ENCODE measurements around the gene ADGRA1.

The ADGRA1 gene

DNA sequence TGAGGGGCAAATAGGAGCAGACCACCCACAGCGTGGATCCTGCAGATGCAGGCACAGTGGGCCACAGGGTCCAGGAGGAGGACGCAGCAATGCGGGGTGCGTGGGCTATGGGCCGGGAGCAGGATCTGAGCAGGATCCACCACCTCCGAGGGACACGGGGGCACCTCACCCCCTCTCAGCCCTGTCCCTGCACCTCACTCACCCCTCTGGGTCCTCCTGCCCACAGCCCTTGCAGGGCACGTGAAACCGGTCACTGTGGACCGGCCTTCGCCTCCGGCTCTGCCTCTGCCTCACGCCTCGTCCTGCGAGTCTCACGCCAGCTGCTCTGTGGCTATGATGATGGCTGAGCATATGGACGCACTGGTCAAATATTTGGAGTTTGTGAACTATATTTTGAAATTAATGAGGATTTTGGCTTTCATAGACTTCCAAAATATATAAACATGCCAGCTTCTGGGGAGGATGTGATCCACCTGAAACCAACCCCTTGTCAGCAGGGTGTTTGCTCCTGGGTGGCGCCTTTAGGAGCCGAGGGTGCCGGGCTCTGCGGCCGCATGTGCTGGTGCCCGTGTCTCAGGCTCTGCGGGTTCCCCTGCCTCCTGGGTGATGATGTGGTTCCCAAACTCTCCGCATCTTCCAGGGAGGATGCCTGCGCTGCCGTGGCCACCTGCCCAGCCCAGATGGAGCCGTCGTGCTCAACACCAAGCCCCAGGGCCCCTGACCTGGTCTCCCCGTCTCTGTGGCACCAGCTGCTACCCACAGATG lies 11.3 kb upstream of the ADGRA1 start:
- DNase-seq (ENCODE audit: low read depth), result no peak

DNA sequence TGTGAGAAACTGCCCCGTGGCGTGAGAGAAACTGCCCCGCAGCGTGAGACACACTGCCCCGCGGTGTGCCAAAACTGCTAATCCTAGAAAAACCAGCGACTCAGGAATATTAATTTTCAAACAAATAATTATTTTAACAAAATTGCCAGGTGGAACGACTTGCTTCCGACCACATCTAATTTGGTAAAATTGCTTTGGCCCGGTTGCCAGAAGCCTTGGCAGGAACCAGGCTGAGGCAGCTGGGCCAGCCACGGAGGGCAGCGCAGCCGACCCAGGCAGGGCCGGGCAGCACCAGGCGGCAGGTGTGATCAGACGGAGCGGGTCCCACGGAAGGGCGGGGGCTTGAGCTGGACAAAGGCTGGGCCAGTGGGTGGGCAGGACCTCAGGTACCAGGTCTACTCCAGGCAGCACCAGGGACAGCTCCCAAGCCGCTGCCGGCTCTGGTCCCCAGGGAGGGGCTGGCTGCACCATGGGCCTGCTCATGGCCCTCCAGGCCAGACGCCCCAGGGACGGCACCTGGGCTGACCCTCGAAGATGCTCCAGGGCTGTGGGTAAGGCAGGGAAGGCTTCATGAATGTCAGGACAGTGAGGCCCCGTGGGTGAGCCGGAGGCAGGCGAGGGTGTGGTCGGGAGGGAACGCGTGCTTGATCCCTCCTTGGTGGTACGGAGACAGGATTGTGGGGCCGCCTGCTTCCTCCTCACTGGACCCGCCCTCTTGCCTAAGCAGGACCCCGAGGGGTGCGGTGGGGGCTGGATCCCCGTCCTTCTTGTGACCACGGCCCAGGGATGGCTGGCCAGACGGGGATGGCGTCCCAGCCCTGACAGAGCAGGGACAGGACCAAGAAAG lies 7.7 kb upstream of the ADGRA1 start:
- no peak for DNase-seq (ENCODE audit: low read depth)

DNA sequence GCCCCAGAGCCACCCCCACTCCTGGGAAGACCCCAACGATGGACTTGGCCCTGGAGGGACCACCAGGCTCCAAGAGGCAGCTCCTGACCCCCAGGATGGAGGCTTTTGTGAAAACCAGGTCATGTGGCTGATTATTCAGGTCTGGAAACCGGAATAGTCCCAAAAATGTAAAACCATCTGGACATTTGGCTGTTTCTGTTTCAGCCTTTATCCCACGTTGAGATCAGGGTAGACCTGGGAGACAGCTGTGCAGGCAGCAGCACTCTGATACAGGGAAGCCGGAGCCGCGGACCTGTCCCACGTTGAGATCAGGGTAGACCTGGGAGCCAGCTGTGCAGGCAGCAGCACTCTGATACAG lies 7.1 kb upstream of the ADGRA1 start:
- no peak for DNase-seq (ENCODE audit: low read depth)

DNA sequence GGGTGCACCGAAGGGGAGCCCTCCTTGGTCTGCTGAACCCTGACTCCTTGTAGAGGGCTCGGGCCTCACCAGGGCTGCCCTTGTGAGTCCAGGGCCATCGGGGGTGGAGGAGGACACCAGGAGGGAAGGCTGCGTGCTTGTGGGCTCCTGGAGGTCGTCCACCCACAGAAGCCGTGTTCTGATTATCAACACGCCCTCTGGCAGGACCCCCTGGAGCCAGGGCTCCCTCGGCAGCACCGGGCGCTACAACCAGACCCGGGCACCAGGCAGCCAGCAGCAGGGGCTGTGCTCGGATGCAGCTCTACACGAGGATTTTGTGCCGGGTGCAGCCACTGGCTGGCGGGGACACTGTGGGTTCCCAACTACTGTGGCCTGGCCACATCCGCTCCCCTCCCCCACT lies 6.1 kb upstream of the ADGRA1 start:
- DNase-seq (ENCODE audit: low read depth), result no peak

DNA sequence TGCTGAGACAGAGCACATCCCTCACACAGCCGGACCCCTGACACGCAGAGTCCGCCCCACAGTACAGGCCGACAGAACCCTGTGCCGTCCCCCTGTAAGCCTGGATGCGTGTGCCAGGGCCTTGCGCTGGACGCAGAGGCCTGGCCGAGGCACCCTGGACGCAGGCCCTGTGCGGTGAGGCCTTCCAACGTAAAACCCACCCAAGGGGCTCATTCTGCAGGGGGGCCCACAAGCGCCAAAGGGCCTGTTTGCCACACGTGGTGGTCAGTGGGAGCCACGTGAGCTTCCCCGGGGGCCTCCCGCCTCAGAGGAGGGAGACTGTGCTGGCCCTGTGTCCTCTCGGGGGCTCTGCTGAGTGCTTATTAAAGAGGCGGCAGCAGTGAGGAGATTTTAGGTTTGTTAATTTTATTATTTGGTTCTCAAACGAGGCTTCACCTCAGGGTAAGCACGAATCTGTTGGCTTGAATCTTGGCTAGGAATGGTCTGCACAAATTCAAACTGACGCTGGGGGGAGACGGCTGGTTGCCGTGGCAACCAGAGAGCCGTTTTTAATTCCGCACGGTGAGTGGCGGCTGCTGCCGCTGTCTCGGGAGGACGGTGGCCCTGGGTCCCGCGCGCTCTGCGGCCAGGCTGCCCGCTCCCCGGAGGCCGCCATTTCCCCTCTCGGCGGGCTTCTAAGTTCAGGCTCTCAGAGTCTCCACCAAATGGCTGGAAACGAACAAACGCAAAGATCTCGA lies 4.9 kb upstream of the ADGRA1 start:
- no peak for DNase-seq (ENCODE audit: low read depth)

DNA sequence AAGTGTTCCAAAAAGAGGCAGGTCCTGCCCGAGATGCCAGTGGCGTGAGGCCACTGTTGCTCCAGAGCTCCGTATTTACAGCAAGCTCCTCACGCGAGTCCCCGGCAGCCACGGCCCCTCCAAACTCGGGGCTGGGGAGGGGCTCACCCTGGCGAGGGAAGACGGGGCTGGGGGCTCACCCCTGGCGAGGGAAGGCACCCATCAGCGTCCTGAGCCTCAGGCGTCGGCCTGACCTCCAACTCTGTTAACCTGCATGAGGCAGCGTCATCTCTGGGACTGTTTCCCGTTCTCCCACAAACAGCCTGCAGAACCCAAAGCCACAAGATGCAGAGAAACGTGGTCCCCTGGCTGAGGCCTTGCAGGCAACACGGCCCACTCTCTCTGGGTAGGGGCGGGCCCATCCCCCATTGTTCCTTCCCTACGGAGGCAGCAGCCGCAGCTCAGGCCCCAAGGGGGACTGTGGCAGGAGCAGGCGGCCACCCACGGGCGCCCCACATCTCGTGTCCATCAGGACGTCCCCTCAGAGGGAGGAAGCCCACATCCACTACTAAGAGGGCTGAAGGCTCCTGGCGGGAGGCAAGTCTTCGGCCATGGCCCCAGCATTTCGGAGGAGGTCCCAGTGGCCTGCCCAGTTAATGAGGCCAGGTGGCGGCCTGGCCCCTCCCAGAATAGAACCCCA lies 4.2 kb upstream of the ADGRA1 start:
- DNase-seq (ENCODE audit: low read depth), result no peak

DNA sequence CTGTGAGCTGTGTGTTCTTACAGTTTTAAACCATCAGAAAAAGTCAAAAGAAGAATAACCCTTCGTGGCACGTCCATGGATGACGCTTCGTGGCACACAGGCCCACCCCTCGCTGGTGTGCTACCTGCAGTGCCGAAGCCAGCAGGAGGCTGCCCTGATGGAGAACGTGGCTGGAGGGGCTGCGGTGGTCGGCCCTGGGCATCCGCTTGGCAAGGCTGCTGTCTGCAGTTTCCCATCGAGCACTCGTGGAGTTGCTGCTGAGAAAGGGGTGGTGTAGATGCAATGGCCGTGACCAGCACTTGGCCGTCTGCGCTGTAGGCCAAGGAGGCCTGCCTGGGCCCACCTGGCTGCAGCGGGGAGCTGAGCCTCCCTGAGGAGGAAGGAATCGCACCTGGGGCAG lies 3.2 kb upstream of the ADGRA1 start:
- DNase-seq (ENCODE audit: low read depth), result no peak

DNA sequence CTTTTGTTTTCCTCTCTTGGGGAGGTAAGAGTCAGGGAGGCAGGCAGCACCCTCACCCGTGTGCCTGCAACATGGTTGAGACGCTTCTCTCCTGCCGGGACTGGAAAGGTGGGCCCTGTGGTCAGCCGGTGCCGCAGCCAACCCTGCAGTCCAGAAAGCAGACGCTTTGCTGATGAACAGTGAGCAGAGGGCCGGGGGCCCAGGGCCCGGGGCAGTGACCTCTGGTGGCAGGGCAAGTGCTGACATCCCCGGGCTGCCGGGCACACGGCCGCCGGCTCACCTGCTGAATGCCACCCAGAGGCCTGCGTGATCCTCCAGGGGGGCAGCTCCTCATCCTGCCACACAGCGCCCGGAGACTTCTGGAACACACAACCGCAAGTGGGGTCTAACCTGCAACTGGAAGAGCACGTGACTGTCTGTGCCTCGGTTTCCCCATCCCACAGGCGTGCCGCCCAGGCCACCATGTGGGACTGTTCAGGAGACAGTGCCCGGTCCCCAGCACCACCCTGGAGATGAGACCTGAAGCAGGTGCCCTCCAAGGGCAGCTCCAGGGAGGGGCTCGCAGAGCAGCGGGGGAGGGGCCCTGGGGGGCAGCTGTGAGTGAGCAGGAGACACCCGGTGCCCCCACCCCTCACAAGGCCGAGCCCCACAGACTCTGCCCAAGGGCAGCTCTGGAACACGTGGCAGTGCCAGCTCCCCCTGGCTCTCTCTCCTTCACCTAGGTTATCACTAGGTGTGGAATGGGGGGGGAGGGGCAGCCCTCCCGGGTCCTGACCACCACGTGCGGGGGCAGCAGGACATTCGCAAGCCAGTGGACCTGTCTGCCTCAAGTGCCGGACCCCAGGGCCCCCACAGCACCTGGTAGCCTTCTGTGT lies 2.2 kb upstream of the ADGRA1 start:
- DNase-seq (ENCODE audit: low read depth), result no peak

DNA sequence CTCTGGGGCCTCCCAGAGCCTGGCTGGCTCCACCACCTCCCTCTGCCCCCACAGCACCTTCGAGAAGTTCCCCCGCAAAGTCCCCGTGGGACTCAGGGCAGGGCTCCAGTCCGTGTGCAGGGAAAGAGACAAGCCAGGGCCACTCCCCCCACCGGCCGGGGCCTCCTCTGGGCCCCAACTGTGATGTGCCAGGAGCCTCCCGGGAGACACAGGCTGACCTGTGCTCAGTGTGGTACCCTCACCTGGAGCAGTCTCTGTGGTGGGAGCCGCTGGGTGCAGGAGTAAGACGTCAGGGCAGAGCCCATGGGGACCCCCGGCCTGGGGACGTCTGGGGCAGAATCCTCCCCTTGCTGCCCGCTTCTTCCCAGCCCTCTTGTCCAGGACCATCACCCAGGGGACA lies 1.5 kb upstream of the ADGRA1 start:
- no peak for DNase-seq (ENCODE audit: low read depth)

DNA sequence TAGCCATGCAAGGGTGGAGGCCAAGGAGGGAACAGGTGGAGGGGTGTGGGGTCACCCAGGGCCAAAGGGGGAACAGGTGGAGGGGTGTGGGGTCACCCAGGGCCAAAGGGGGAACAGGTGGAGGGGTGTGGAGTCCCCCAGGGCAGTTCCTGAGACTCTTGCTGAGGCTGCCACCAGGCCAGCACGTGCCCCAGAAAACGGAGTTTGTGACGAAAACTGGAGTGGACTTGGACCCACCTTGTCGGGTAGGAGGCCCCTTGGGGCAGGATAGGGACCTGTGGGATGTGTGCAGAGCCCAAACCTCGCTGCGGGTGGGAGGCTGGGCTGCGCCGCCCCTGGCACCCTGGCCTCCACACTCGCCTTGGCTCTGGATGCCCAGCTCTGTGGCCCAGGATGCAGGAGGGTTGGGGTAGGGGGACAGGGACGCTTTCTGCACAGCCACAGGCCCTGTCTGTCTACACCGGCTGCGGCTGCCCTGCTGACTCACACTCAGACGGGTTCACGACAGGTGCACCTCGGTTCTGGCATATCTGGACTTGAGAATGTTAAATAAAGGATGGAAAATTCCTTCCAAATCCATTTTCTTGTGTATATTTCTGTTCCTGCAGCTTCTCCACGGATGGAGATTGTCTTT lies 562 bp upstream of the ADGRA1 start:
- DNase-seq (ENCODE audit: low read depth), result no peak

DNA sequence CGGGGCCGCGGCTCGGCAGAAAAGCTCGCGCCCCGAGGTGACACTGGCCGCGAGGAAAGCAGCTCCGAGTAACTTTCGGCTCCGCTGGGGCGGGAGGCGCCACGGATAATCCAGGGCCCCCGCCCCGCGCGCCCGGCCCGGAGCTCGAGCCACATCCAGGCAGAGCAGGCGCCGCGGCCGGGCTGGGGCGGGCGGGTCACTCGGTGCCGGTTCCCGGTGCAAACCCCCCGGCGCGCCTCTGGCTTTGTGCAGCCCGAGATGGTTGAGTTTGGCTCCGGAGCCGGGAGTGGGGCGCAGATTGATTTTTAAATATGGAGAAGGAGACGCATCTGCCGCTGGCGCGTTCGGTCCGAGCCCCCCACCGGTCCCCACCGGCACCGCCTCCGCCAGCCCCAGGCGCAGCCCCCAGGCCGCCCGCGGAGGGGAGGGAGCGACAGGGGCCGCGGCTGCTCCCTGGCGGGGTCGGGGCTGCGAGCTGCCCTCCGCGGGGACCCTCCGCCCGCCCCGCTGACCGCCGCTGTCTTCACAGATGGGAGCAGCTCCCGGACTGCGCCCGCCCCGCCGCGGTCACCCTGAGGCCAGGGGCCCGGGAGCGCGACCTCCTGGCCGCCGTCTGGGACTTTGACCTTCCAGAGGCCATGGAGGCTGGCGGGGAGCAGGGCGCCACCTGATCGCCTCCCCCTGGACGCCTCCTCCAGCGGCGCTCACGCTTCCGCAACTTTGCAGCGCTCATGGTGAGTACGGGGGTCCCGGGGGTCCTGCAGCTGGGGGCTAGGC lies 643 bp downstream of the ADGRA1 start:
- DNase-seq (ENCODE audit: low read depth), result no peak

DNA sequence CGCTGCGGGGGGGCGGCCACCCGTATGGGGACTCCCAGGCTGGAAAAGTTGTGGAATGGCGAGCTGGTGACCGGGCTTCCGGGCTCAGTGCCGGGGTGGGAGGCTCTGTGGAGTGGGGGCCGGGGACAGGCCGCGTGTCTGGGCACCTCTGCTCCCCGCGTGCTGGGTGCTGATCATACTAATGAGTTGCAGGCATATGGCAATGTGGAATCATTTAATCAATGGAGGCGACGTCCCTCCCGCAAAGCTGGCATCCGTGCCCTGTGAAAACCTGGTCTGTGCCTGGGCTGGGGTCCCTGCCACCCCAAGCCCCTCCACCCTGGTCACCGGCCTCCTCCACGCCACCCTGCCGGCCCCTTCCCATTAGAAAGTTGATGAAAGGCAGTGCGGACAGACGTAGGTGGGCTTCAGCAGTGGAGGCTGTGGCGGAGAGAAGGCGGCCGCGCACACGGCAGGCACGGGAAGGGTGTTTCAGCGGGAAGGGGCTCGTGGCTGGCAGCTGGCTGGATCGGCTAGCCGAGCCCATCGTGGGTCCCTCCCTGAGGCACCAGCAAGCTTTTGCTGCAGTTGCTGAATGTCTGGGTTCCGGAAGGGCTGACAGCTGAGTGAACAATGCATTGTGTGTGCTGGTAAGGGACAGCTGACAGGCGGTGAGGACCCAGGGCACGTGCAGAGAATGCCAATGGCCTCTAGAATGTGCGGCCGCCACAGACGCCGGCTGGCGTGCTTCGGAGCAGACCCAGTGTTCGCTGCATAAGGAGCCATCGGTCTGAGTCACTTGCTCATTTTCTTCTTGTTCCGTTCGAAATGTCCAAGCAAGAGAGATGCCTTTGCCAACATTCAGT lies 1.5 kb downstream of the ADGRA1 start:
- no peak for DNase-seq (ENCODE audit: low read depth)

DNA sequence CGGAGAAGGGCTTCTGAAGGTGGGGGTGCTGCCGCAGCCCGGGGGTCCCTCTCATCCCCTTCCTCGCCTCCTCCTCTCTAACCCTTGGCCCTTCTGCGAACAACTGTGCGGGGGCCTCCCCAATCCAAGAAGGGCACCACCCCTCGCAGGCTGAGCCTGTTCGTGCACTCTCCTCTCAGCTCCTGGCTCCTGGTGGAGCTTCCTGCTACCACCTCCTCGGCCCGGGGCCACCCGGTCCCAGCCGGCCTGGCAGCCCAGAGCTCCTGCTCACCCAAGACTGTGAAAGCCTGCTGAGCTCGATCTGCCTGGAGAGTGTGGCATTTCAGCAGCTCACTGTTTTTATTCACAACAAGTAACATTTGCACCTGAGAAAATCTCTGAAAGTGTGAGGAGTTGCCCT lies 2.4 kb downstream of the ADGRA1 start:
- no peak for DNase-seq (ENCODE audit: low read depth)

DNA sequence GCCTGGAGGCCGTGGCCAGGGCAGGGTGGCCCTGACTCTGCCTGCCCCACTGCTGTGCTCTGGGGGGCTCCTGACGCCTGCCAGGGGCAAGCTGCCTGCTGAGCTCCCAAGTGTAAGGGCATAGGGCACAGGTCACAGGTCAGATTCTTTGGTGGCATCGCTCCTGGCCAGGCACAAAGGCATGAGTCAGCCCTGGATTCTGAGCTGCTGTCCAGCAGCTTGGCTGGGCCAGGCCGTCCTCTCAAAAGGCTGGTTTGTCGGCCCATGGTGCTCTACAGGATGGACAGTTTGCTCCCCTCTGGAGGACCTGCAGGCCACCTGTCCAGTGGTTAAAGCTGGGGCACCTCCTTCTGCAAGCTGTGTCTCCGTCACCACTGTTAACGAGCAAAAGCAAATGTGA lies 2.9 kb downstream of the ADGRA1 start:
- no peak for DNase-seq (ENCODE audit: low read depth)

DNA sequence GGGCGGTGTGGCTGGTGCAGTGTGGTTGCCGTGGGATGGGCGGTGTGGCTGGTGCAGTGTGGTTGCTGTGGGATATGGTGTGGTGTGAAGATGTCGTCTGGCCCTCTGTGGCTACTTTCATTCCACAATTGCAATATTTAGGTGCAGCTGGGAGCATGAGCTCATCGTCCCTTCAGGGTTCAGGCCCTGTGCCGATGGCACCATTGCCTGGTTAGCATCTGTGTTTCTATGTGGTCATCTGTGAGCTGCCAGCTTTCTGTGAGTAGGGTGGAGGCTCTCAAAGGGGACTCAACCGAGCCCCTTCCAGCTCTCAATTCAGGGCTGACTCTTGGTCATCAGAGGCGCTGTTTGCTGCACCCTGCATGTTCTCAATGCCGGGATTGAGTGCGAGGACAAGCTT lies 3.6 kb downstream of the ADGRA1 start:
- DNase-seq (ENCODE audit: low read depth), result no peak

DNA sequence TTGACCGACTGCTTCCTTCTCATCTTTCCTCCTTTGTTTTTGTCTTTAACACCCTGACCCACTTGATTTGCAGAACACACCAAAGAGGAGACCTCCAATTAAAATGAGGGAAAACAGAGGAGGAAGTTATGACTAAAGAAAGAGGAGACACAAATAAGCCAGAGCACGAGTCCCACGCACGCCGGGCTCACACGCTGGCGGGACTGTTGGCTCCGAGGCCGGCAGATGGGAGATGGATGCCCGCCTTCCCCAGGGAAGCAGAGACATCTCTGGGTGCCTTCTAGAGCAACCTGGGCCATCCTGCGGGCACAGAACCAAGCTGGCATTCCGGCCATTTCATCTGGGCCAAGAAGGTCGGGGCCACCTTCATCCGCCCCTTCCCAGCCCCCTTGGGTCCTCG lies 5.6 kb downstream of the ADGRA1 start:
- DNase-seq (ENCODE audit: low read depth), result no peak

DNA sequence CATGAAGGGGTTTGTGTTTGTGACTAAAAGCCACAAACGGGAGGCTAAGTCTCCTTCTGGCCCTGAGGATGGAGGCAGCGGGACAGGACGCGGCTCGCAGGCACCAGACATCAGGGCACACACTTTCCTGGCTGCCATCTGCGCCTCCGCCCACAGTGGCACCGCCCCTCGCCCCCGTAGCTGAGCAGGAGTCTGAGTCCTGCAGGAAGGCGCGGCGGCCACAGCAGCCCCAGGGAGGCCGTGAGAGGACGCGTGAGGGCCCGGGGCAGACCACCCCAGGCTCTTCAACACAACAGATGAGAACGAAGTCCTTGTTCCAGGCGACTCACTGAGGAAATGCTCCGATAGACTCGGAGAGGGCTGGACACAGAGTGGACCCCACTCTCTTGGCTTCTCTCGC lies 6.6 kb downstream of the ADGRA1 start:
- no peak for DNase-seq (ENCODE audit: low read depth)

DNA sequence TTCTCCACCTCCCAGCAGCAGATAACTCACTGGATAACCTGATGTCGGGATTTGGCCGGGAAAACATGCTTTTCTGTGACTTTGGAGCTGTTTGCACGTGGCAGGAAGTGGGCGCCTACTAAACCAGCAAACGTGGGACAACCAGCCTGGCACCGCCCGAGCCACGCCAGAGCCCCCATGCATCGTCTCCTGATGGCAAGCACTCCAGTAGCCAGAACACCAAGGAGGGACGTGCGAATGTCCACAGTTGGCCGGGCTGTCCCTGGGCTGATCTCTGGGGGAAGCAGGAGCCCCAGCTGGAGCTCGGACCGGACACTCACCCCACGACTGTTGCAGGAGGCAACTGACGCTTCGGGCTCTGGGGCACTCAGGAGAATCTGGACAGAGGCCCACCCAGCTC lies 7.1 kb downstream of the ADGRA1 start:
- no peak for DNase-seq (ENCODE audit: low read depth)

DNA sequence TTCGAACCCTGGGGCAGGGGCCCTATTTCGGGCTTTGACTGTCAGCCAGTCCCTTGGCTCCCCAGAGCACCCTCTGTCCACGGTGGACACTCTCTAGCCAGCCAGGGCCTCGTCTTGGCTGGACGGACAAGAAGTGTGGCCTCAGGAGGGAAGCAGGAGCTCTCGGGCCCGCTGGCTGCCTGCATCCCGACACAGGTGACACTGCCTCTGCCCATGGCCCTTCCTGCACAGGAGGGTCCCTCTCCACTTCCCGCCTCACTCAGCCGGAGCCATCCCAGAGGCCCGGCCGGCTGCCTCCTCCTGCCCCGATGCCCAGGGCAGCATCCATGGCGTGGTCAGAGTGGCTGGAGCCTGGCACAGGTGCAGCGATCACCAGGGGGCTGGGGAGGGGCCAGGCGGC lies 7.9 kb downstream of the ADGRA1 start:
- no peak for DNase-seq (ENCODE audit: low read depth)
